ENCODE data around the gene MAVS. TPM values are rescaled to one million over a fixed set of nuclear protein-coding genes. Genes with fewer than 3 reads are reported as not detected.
"Not testable (repeated sequence)": the region's sequence is repeated elsewhere in the genome, so short reads cannot be mapped to it uniquely, and the experiment has no call there.

The MAVS gene
- total RNA-seq, 1 donor from 2014 or later, result 22.2 TPM

DNA sequence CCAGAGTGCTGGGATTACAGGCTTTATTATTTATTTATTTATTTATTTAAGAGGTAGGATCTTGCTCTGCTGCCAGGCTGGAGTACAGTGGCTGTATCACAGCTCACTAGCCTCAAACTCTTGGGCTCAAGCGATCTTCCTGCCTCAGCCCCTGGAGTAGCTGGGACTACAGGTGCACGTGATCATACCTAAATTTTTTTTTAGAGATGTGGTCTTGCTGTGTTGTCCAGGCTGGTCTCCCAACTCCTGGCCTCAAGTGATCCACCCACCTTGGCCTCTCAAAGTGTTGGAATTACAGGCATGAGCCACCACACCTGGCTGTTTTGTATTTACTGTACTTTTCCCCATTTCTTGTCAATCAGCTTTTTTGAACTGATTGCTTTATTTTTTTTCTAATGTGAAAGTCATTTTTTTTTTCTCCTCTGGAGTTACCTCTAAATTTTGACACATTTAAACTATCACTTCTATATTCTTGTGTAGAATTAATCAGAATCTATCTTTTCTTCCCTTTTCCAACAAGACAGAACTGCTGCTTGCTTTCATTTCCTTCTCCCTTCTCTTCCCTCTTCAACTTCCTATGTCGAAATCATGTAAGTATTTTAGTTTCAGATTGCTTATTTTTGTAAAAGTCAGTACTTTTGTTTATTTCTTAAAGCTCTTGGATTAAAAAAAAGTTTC lies 54.5 kb downstream of the MAVS start:
- DNase-seq (ENCODE audit: low read depth), result no peak
- no peak overlapping the region for H3K4me3 ChIP-seq (ENCODE audit: low read depth, low read length)
- TF ChIP-seq, protein P1, sequence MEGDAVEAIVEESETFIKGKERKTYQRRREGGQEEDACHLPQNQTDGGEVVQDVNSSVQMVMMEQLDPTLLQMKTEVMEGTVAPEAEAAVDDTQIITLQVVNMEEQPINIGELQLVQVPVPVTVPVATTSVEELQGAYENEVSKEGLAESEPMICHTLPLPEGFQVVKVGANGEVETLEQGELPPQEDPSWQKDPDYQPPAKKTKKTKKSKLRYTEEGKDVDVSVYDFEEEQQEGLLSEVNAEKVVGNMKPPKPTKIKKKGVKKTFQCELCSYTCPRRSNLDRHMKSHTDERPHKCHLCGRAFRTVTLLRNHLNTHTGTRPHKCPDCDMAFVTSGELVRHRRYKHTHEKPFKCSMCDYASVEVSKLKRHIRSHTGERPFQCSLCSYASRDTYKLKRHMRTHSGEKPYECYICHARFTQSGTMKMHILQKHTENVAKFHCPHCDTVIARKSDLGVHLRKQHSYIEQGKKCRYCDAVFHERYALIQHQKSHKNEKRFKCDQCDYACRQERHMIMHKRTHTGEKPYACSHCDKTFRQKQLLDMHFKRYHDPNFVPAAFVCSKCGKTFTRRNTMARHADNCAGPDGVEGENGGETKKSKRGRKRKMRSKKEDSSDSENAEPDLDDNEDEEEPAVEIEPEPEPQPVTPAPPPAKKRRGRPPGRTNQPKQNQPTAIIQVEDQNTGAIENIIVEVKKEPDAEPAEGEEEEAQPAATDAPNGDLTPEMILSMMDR (conservative IDR thresholded peaks at IDR 0.05; ENCODE audit: low read depth, low read length), result no peak

- TF ChIP-seq, protein P1 (conservative IDR thresholded peaks at IDR 0.05; ENCODE audit: low read depth, low read length), result no peak
- no peak overlapping the region for H3K4me3 ChIP-seq (ENCODE audit: low read depth, low read length)
- no peak for DNase-seq (ENCODE audit: low read depth)
Measured at GRCh38 chr20:3901706-3902440, 55.2 kb downstream of the MAVS start.

DNA sequence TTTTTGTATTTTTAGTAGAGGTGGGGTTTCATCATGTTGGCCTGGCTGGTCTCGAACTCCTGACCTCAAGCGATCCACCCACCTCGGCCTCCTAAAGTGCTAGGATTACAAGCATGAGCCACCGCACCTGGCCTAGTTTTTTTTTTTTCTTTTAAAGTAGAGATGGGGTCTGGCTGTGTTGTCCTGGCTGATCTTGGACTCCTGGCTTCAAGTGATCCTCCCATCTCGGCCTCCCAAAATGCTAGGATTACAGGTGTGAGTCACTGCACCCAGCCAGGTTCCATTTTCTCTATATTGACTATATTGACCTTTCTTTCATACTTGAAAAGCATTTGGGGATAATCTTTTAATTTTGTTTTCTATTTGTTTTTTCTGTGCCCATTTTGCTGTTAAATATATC lies 55.8 kb downstream of the MAVS start:
- DNase-seq (ENCODE audit: low read depth), result no peak
- TF ChIP-seq, protein P1 (conservative IDR thresholded peaks at IDR 0.05; ENCODE audit: low read depth, low read length), result no peak
- H3K4me3 ChIP-seq (ENCODE audit: low read depth, low read length), result no peak overlapping the region

DNA sequence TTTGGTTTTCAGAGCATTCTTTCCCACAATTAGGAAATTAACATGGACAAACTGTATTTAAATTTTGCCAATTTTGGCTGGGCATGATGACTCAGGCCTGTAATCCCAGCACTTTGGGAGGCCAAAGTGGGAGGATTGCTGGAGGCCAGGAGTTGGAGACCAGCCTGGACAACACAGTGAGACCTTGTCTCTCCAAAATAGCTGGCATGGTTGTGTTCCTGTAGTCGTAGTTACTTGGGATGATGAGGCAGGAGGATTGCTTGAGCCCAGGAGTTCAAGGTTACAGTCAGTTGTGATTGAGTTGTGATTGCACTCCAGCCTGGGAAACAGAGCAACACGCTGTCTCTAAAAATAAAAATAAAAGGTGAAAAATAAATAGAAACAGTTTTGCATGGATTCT lies 57.6 kb downstream of the MAVS start:
- TF ChIP-seq, protein P1 (conservative IDR thresholded peaks at IDR 0.05; ENCODE audit: low read depth, low read length), result no peak
- H3K4me3 ChIP-seq (ENCODE audit: low read depth, low read length), result no peak overlapping the region
- no peak for DNase-seq (ENCODE audit: low read depth)

DNA sequence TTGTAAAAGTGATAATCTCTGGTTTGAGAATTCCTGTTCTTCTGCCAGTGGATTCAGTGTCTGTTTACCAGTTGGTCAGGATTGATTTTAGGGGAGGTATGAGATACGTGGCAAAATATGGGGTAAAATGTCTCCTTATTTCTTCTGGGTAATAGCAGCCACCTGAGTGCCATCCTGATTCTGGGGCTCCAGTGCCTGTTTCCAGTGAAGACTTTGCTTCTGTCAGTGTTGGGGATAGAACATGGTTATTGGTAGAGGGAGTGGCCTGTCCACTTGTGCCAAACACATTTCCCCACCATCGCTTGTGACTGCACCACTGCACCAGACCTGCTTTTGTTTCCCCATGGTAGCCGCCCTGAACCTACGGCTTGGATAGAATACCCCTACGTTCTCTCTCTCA lies 58.2 kb downstream of the MAVS start:
- H3K4me3 ChIP-seq (ENCODE audit: low read depth, low read length), result no peak overlapping the region
- no peak for DNase-seq (ENCODE audit: low read depth)
- TF ChIP-seq, protein P1 (conservative IDR thresholded peaks at IDR 0.05; ENCODE audit: low read depth, low read length), result no peak

DNA sequence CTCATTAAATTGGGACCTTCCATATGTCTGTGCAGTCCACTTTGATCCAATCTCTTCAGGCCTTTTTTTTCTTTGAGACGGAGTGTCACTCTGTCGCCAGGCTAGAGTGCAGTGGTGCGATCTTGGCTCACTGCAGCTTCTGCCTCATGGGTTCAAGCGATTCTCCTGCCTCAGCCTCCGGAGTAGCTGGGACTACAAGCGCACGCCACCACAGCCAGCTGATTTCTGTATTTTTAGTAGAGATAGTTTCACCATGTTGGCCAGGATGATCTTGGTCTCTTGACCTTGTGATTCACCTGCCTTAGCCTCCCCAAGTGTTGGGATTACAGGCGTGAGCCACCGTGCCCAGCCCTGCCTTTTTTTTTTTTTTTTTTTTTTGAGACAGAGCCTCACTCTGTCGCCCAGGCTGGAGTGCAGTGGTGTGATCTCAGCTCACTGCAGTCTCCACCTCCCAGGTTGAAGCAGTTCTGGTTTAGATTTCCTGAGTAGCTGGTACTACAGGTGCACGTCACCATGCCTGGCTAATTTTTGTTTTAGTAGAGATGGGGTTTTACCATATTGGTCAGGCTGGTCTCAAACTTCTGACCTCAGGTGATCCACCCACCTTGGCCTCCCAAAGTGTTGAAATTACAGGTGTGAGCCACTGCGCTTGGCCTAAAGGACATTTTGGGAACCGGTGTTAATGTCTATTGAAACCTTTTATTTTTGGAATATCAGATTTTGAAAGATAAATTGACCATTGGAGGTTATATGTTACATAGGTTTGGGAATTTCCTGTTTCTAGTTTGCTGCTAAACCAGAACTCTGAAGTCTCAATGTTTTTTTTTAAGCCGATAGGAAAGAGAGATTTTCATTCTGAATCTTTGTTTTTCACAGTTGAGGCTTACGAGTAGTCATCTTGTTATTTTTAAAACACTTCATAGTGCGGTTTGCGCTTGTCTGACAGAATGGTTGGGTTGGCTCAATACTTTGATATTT lies 60.4 kb downstream of the MAVS start:
- not testable (repeated sequence) for DNase-seq (ENCODE audit: low read depth); H3K4me3 ChIP-seq (ENCODE audit: low read depth, low read length)

DNA sequence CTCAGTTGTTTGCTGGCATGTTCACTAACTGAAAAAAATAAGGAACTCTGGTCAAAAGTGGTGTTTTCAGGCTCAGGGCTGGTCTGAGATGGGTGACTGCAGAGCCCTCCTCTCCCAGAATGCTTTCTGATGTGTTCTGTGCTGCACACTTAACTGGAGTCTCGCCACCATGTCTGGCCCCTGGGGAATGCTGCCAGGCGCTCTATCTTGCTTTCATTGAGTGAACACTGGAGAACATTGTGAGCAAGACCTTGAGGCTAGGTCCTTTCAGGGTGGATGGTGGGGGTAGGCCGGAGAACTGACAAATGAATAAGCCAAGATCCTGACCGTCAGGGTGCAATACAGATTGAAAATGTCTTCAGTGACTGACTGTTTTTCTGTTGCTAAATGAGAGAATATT lies 62.0 kb downstream of the MAVS start:
- no peak for DNase-seq (ENCODE audit: low read depth)
- TF ChIP-seq, protein P1 (conservative IDR thresholded peaks at IDR 0.05; ENCODE audit: low read depth, low read length), result no peak
- no peak overlapping the region for H3K4me3 ChIP-seq (ENCODE audit: low read depth, low read length)
